Smooth muscle cell (in vitro differentiated cells): ENCODE results near the gene FBXL14. TPM values are rescaled to one million over a fixed set of nuclear protein-coding genes. Genes with fewer than 3 reads are reported as not detected.
A peak's percentile ranks its signal among the peaks of the same experiment; 100 is the strongest.

ENCODE experiments used
- DNase-seq: peaks from one replicate; lab custom pipeline; 2025; ENCODE audit not compliant: unreplicated experiment; lab: John Stamatoyannopoulos, UW
- H2AFZ ChIP-seq: fragments of 200-600 bp; sonication (generic); 2 replicates; pipeline ENCODE4 v1.6.0; 2016; ENCODE audit warnings: antibody characterized with exemption, low read depth, mild to moderate bottlenecking
- H3F3A ChIP-seq: fragments of 200-600 bp; sonication (generic); 2 replicates; pipeline ENCODE4 v1.6.0; 2017; ENCODE audit warnings: antibody characterized with exemption, low read depth
- H3K27ac ChIP-seq: fragments of 200-600 bp; sonication (generic); 2 replicates; pipeline ENCODE4 v1.5.1; 2016; ENCODE audit warnings: low read depth, mild to moderate bottlenecking
- H3K27me3 ChIP-seq: fragments of 200-600 bp; sonication (generic); 2 replicates; pipeline ENCODE4 v1.6.1; 2016; ENCODE audit warnings: low read depth, mild to moderate bottlenecking
- H3K36me3 ChIP-seq: fragments of 200-600 bp; sonication (generic); 2 replicates; pipeline ENCODE4 v1.5.1; 2016; ENCODE audit warnings: low read depth
- H3K4me1 ChIP-seq: fragments of 200-600 bp; sonication (generic); 2 replicates; pipeline ENCODE4 v1.5.1; 2016; ENCODE audit warnings: low read depth
- H3K4me2 ChIP-seq: fragments of 200-600 bp; sonication (generic); 2 replicates; pipeline ENCODE4 v1.6.0; 2016; ENCODE audit warnings: mild to moderate bottlenecking
- H3K4me3 ChIP-seq: fragments of 200-600 bp; sonication (generic); 2 replicates; pipeline ENCODE4 v1.5.1; 2016; ENCODE audit warnings: mild to moderate bottlenecking
- H3K79me2 ChIP-seq: fragments of 200-600 bp; sonication (generic); 2 replicates; pipeline ENCODE4 v1.6.0; 2016; ENCODE audit warnings: low read depth, mild to moderate bottlenecking
- H3K9ac ChIP-seq: fragments of 200-600 bp; sonication (generic); 2 replicates; pipeline ENCODE4 v1.6.0; 2016; ENCODE audit warnings: low read depth
- H3K9me3 ChIP-seq: fragments of 200-600 bp; sonication (generic); replicated peaks from 2 replicates; pipeline ENCODE4 v1.5.1; 2016; ENCODE audit warnings: low read depth
- H4K20me1 ChIP-seq: fragments of 200-600 bp; sonication (generic); 2 replicates; pipeline ENCODE4 v1.6.0; 2016; ENCODE audit warnings: low read depth
- WGBS: methylation state at CpG from one replicate; pipeline ENCODE4 v1.1.7; 2016; ENCODE audit warnings: low lambda C conversion rate; 5-methylcytosine and 5-hydroxymethylcytosine counted together
- polyA plus RNA-seq: library from polyadenylated mRNA; unstranded; fragments of >200 nt; fragmentation: Nextera tagmentation; extraction: Ambion mirVana; gene quantifications from 2 replicates; pipeline ENCODE4 v1.2.1, GENCODE V29; 2016
- total RNA-seq: library from RNA; depleted of rRNA; stranded (reverse); fragments of >200 nt; gene quantifications from 2 replicates; pipeline ENCODE4 v1.2.3, GENCODE V29; 2014
- TF ChIP-seq, protein P1 (sequence below): fragments of 200-600 bp; sonication (generic); IDR thresholded peaks from 2 replicates; pipeline ENCODE4 v1.5.1; 2017; ENCODE audit warnings: borderline replicate concordance, mild to moderate bottlenecking, antibody characterized with exemption; ENCODE audit not compliant: insufficient read depth, poor library complexity, severe bottlenecking

Gene FBXL14
- total and polyA plus RNA-seq, 2 experiments from 2014 or later = 5.0 to 9.3 TPM

DNA sequence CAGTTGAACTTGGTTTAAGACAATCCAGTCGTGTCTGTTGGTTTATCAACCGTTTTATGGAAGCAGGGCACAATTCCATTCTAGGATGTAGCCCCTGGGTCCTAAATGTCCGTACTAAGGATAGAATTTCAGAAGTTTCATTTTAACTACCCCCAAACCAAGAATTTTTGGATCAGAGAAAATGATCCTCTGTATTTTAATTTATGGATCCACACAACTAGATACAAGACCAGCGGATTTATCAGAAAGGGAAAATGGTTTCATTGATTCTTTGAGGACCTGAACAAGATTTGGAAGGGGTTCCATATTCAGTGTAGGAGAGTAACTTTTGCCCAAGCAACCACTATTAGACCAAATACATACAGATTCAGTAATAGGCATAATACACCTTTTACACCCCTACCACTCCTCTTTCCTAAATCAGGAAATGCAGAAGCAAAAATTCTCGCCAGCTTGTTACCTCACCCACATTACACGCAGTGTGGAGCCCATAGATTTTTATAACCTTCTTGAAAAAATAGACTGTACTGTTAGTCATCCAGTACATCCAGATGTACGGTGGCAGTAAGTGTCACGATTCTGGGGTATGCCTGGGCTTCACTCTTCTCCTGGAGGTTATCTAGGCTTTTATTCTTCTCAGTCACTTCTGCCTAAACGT, 1.4 kb upstream of the FBXL14 start:
- Histone ChIP-seq H2AFZ (no peak overlapping the region), H3K9me3 (no peaks in the 10 kb centered on the region), H3K4me2 (peak overlapping the region; percentile 96), H3K9ac (no peak overlapping the region), H3F3A (peaks cover 20% of the 10 kb centered on the region), H4K20me1 (peaks cover 30% of the 10 kb centered on the region), H3K27me3 (no peaks in the 10 kb centered on the region), H3K79me2 (peaks cover 9% of the 10 kb centered on the region), H3K36me3 (no peaks in the 10 kb centered on the region), H3K4me3 (peak overlapping the region; percentile 67), H3K27ac (peak overlapping the region; percentile 74), H3K4me1 (peaks cover 30% of the 10 kb centered on the region)
- TF ChIP-seq, protein P1, sequence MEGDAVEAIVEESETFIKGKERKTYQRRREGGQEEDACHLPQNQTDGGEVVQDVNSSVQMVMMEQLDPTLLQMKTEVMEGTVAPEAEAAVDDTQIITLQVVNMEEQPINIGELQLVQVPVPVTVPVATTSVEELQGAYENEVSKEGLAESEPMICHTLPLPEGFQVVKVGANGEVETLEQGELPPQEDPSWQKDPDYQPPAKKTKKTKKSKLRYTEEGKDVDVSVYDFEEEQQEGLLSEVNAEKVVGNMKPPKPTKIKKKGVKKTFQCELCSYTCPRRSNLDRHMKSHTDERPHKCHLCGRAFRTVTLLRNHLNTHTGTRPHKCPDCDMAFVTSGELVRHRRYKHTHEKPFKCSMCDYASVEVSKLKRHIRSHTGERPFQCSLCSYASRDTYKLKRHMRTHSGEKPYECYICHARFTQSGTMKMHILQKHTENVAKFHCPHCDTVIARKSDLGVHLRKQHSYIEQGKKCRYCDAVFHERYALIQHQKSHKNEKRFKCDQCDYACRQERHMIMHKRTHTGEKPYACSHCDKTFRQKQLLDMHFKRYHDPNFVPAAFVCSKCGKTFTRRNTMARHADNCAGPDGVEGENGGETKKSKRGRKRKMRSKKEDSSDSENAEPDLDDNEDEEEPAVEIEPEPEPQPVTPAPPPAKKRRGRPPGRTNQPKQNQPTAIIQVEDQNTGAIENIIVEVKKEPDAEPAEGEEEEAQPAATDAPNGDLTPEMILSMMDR = no peak
- no peak for DNase-seq
- 70% methylated on average over 9 of the region's 9 CpGs for WGBS

GRCh38 chr12:1595026-1595561, 713 bp upstream of the FBXL14 start:
- H3K36me3 ChIP-seq = no peaks in the 10 kb centered on the region

GRCh38 chr12:1594006-1594260, 448 bp downstream of the FBXL14 start:
- H3K4me3 ChIP-seq = peak overlapping the region; percentile 67
- no peaks in the 10 kb centered on the region for H3K36me3 ChIP-seq
- no peak overlapping the region for H2AFZ ChIP-seq
- H3K27ac ChIP-seq = no peak overlapping the region
- no peak for DNase-seq
- H3K4me1 ChIP-seq = peaks cover 38% of the 10 kb centered on the region
- no peaks in the 10 kb centered on the region for H3K9me3 ChIP-seq
- H3K4me2 ChIP-seq = peak overlapping the region; percentile 94
- H4K20me1 ChIP-seq = peaks cover 48% of the 10 kb centered on the region
- no peaks in the 10 kb centered on the region for H3K27me3 ChIP-seq
- TF ChIP-seq, protein P1 = no peak
- WGBS = 2% methylated on average over 10 of the region's 34 CpGs
- peaks cover 20% of the 10 kb centered on the region for H3F3A ChIP-seq
- peaks cover 20% of the 10 kb centered on the region for H3K79me2 ChIP-seq
- no peak overlapping the region for H3K9ac ChIP-seq

More at GRCh38 chr12:1595026-1595561, 713 bp upstream of the FBXL14 start:
- H4K20me1 ChIP-seq = peaks cover 38% of the 10 kb centered on the region
- peak overlapping the region; percentile 96 for H3K4me2 ChIP-seq
- no peak for DNase-seq
- peak overlapping the region; percentile 95 for H2AFZ ChIP-seq
- 14% methylated on average over 19 of the region's 19 CpGs for WGBS
- no peaks in the 10 kb centered on the region for H3K9me3 ChIP-seq
- peak overlapping the region; percentile 67 for H3K4me3 ChIP-seq
- peak overlapping the region; percentile 65 for H3K9ac ChIP-seq
- peaks cover 20% of the 10 kb centered on the region for H3F3A ChIP-seq
- H3K79me2 ChIP-seq = peaks cover 15% of the 10 kb centered on the region
- TF ChIP-seq, protein P1 = no peak
- peak overlapping the region; percentile 74 for H3K27ac ChIP-seq
- H3K27me3 ChIP-seq = no peaks in the 10 kb centered on the region
- peaks cover 33% of the 10 kb centered on the region for H3K4me1 ChIP-seq
